DMS153 (cell line): Measurements from ENCODE around the gene SLC41A2.
"Not testable (repeated sequence)": the region's sequence is repeated elsewhere in the genome, so short reads cannot be mapped to it uniquely, and the experiment has no call there.

Experiments used
- DNase-seq: peaks from one replicate; lab custom pipeline; 2025; lab: John Stamatoyannopoulos, UW

The SLC41A2 gene, protein sequence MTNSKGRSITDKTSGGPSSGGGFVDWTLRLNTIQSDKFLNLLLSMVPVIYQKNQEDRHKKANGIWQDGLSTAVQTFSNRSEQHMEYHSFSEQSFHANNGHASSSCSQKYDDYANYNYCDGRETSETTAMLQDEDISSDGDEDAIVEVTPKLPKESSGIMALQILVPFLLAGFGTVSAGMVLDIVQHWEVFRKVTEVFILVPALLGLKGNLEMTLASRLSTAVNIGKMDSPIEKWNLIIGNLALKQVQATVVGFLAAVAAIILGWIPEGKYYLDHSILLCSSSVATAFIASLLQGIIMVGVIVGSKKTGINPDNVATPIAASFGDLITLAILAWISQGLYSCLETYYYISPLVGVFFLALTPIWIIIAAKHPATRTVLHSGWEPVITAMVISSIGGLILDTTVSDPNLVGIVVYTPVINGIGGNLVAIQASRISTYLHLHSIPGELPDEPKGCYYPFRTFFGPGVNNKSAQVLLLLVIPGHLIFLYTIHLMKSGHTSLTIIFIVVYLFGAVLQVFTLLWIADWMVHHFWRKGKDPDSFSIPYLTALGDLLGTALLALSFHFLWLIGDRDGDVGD

GRCh38 chr12:104958001-104958804 is at the start of gene SLC41A2:
Gene SLC41A2 (minus strand): TSS chr12:104958290. CDS start chr12:104928527, 29,763 bp downstream.
- DNase-seq: peak; percentile 22

DNA sequence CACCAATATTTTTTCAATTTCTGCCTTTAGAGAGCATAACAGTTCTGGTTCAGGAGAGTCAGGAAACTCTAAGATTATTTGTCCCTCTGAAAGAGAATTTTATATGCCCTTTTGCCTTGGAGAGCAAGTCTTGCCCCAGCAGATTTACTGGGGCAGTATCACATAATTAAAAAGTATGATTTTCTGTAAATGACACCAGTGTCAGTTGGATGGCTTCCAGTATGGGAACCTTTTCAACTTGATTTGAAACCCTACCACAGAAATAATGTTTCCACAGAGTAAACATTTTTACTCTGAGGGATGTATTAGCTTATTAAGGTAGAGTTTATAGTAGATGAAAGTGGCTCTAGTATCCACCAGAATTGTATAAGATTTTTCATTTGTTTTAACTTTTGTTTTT is 43.4 kb upstream of the SLC41A2 start:
- DNase-seq: no peak

GRCh38 chr12:104999347-104999685 is 41.2 kb upstream of the SLC41A2 start:
- DNase-seq: no peak

DNA sequence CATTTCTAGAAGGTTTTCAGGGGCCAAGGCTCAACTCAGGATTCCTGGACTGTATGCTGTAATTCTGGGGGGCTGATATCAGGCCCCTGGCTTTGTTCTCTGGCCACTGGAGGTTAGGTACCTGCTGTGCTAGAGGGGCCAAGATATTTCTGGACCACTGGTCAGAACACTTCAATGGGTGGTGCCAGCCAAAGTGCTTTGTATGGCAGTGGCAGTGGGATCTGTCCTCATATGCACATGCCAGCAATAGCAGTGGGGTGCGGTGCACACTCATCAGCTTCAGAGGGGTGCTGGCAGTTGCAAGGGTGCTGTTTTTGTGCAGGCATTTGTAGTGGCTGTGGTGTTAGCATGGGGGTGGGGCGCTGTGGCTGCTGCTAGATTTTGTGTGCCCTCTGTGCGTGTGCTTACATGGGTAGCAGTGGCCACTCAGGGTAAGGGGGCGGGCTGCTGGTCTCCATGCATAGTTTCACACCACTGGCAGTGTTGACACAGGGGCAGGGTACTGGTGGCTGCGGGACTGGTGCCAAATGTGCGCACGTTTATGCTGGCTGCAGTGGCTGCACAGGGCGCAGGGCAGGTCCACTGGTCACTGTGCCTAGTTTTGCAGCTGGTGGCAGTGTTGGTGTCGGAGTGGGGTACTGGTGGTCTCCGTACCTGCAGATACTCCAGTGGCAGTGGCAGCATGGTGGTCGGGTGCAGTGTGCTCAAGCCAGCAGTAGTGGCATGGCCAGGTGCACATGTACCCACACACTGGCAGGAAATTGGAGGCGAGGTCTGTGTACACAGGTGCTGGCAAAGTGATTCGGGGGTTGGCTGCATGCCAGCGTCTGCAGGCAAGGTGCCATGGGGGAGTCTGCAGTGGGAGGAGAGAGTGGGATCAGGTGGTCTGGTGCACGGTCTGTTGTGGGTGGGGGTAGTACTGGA is 40.6 kb upstream of the SLC41A2 start:
- DNase-seq: peak; percentile 89

DNA sequence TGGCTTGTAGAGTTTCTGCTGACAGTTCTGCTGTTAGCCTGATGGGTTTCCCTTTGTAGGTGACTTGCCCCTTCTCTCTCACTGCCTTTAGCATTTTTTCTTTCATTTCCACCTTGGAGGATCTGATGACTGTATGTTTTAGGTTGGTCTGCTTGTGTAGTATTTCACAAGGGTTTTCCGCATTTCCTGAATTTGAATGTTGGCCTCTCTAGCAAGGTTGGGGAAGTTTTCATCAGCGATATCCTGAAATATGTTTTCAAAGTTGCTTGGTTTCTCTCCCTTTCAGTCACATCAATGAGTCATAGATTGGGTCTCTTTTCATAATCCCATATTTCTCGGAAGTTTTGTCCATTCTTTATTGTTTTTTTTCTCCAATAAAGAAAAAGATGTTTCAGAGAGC is 39.5 kb upstream of the SLC41A2 start:
- no peak for DNase-seq

GRCh38 chr12:104994336-104994735 is 36.2 kb upstream of the SLC41A2 start:
- DNase-seq: no peak

GRCh38 chr12:104991565-104992128 is 33.6 kb upstream of the SLC41A2 start:
- no peak for DNase-seq

DNA sequence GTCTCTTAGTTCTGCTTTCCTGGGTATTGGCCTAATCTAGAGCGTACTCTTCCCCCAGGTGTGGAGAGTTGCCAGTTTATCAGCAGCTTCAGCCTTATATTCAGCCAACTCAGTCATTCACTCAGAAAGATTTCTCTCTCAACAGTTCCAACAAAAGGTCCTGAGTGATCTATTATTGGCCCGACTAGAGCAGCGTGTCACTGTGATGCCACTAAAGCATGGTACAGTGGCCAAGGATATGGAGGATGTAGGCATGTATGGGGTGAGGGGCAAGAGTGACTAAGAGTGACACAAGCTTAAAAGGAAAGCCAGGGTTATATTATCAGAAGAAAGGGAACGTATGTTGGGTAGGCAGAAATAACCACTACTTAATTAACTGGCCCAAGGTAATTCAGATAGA is 32.9 kb upstream of the SLC41A2 start:
- DNase-seq: no peak

GRCh38 chr12:104986022-104986941 is 28.2 kb upstream of the SLC41A2 start, which contains the start of gene NOPCHAP1:
Gene NOPCHAP1 (plus strand): TSS chr12:104986316. CDS start chr12:104986353, 37 bp downstream.
- peak; percentile 81 for DNase-seq

- DNase-seq: no peak
Observed at GRCh38 chr12:104985206-104985605, 27.1 kb upstream of the SLC41A2 start.

- not testable (repeated sequence) for DNase-seq
Observed at GRCh38 chr12:104977688-104978087, 19.6 kb upstream of the SLC41A2 start.

DNA sequence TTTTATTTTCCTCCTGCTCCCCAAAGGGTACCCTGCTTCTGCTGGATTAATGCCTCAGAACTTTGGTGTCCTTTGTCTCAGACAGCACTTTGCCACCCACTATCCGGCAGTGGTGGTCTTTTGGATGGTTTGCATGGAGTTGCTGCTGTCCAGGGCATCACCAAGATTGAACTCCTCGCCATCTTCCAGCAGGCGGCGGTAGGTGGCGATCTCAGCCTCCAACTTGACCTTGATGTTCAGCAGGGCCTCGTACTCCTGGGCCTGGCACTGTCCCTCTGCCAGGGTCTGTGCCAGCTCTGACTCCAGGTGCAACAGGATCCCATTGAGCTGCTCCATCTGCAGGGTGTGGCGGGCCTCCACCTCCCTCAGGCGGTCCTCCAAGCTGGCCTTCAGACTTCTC is 18.6 kb upstream of the SLC41A2 start:
- no peak for DNase-seq

DNA sequence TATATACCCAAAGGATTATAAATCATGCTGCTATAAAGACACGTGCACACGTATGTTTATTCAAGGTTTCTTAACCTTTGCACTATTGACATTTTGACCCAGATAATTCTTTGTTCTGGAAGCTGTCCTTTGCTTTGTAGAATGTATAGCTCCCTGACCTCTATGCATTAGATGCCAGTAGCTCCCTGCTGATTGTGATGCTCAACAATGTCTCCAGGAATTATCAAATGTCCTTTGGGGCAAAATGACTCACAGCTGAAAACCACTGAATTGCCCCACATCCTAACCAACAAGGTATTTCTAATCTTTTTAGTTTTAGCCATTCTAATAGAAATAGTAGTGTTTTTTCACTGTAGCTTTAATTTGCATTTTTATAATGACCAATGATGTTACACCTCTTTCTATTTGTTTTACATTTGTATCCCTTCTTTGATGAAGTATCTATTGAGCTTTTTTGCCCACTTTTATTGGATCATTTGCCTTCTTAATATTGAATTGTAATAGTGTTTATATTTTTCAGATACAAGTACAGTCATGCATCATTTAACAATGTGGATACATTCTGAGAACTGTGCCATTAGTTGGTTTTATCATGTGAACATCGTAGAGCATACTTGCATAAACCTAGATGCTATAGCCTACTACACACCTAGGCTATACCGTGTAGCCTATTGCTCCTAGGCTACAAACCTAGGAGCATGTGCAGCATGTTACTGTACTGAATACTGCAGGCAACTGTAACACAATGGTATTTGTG is 17.7 kb upstream of the SLC41A2 start:
- DNase-seq: no peak

GRCh38 chr12:104974626-104975290 is 16.7 kb upstream of the SLC41A2 start:
- DNase-seq: no peak

DNA sequence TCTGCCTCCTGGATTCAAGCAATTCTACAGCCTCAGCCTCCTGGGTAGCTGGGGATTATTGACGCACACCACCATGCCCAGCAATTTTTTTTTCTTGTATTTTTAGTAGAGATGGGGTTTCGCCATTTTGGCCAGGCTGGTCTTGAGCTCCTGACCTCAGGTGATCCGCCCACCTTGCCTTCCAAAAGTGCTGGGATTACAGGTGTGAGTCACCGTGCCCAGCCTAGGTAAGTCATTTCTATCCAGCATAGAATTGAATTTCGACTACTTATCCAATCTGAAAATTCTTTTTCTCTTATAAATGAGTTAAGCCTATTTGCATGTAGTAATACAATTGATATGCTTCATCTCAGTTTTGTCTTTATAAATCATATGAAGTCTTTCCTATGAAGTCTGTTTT is 15.2 kb upstream of the SLC41A2 start:
- no peak for DNase-seq

- no peak for DNase-seq
Observed at GRCh38 chr12:104971306-104971705, 13.2 kb upstream of the SLC41A2 start.

GRCh38 chr12:104969343-104969742 is 11.3 kb upstream of the SLC41A2 start:
- no peak for DNase-seq

DNA sequence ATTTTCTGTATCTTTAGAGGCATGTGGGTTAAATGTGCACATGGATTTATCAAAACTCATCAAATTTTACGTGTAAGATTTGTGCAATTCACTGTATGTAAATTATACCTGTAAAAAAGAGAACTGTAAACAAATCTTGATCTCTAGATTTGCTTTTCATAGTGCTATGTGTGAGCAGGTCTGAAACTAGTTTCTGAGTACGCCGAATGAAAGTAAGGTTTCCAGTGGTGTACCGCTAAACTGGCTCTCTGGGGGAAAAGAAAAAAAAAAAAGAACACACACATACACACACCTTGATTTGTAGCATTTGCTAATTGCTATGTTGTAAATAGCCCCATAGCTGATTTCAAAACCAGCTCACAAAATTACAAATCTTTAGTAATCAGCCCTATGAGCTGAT is 8.6 kb upstream of the SLC41A2 start:
- DNase-seq: no peak

- no peak for DNase-seq
Observed at GRCh38 chr12:104964856-104965205, 6.7 kb upstream of the SLC41A2 start.
